Mucosa of rectum (tissue), 2 donors: ENCODE data around the gene TTC7B.

Source experiments
- H3K27ac ChIP-seq, 2 donors: one replicate each; pipeline ENCODE4 v1.7.0; 2013; ENCODE audit warnings: inconsistent platforms in 2 of 2, low read depth in 2 of 2, low read length in 2 of 2
- H3K27me3 ChIP-seq, 2 donors: one replicate each; pipeline ENCODE4 v1.7.0; 2013; ENCODE audit warnings: low read length in 2 of 2; ENCODE audit not compliant: control insufficient read depth in 2 of 2, insufficient read depth in 2 of 2
- H3K36me3 ChIP-seq, 2 donors: one replicate each; pipeline ENCODE4 v1.7.0; 2013; ENCODE audit warnings: low read length in 2 of 2; ENCODE audit not compliant: control insufficient read depth in 2 of 2, insufficient read depth in 2 of 2
- H3K4me1 ChIP-seq, 2 donors: one replicate each; pipeline ENCODE4 v1.7.0; 2013; ENCODE audit warnings: low read length in 2 of 2, mild to moderate bottlenecking in 1 of 2; ENCODE audit not compliant: control insufficient read depth in 2 of 2, insufficient read depth in 2 of 2
- H3K4me3 ChIP-seq, 2 donors: one replicate each; pipeline ENCODE4 v1.7.0; 2013; ENCODE audit warnings: low read length in 2 of 2
- H3K9ac ChIP-seq, 2 donors: one replicate each; pipeline ENCODE4 v1.7.0; 2013; ENCODE audit warnings: low read length in 2 of 2, low read depth in 1 of 2, mild to moderate bottlenecking in 1 of 2
- H3K9me3 ChIP-seq, 2 donors: one replicate each; pipeline ENCODE4 v1.7.0; 2013; ENCODE audit warnings: low read length in 2 of 2; ENCODE audit not compliant: control insufficient read depth in 2 of 2
- donor health status: healthy.
- donor health status: Normal muscosa, but diverticular disease.

TTC7B gene

DNA sequence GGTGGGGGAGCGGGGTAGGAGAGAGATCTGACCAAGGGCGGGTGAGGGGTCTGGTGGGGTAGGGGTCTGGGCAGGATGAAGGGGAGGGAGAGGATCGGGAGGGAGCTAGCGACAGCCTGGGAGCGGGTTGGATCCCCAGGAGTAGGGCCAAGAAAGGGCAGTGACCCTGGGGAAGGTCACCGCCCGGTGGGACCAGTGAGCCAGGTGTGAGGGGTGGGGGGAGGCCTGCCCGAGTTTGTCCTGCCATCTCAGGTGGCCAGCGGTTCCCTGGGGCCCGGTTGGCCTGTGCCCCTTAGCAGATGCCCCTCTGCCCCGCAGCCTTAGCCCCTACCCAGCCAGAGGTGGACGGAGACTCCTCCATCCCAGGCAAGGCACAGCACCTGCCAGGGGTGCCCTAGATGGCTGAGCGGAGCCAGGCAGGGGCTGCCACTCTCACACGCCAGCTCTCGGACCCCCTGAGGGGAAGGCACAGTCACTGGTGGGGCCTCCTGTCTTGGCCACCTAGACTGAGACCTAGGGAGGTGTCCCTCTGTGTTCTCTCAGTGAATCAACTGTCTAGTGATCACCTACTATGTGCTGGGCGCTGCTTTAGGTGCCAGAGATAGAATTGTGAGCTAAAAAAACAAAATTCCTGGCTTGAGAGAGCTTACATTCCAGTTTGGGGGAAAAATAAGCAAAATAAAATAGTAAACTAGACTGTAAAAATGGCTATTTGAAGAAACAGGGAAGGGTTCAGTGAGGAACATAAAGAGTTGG, 629 bp upstream of the TTC7B start:
- peaks cover 0 to 3% of the 10 kb centered on the region in 2 donors for H3K4me1 ChIP-seq
- no peak overlapping the region for H3K4me3 ChIP-seq
- no peak overlapping the region for H3K27ac ChIP-seq
- H3K27me3 ChIP-seq, result peaks cover 4 to 5% of the 10 kb centered on the region in 2 donors
- H3K36me3 ChIP-seq, result no peaks in the 10 kb centered on the region
- no peaks in the 10 kb centered on the region for H3K9me3 ChIP-seq
- no peak overlapping the region for H3K9ac ChIP-seq

DNA sequence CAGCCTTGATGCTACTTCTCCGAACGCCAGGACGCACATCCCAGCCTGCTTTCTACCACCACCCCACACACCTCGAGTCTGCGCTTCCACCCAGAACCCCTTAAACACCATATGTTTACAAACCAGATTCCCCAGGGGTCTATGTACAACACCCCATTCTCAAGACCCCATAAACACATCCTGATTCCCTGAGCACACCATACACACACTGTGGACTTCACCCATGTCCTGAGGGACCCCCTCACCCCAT, 733 bp downstream of the TTC7B start:
- no peak overlapping the region for H3K27ac ChIP-seq
- H3K4me1 ChIP-seq, result peaks cover 0 to 3% of the 10 kb centered on the region in 2 donors
- H3K9ac ChIP-seq, result peak overlapping the region; percentile 8 to 60

DNA sequence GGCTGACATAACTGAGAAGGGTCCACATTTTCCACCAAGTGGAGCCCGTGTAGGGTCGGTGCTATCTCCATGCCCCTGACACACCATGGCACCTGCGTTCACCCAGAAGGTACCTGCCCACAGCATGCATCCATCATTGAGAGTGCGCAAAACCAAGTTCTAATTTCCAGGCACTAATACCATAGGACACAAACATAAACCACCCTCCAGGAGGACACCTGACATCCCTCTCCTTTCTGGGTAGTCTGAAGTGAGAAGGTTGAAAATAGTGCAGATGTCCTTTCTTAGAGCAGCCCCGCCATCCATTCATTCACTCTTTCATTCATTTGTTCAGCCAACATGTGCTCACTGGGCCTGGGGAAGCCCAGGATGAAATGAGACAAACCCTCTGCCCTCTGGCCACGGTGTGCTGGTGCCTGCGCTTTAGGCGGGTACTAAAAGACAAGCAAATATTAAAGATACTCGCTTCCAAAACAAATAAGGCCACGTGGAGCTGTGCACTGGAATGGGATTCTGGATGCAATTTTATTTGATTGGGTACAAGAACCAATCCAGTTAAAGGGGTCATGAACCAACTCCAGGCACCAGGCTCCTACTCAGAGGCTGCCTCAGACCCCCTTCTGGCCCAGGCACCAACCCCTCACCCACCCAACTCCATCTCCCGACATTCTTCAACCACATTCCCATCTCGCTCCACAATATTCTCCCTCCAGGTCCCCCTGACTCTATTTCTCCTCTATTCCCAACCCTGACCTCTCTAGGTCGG, 1.2 kb downstream of the TTC7B start:
- H3K27ac ChIP-seq, result no peak overlapping the region
- H3K9me3 ChIP-seq, result no peaks in the 10 kb centered on the region
- H3K4me1 ChIP-seq, result peaks cover 0 to 3% of the 10 kb centered on the region in 2 donors
- H3K36me3 ChIP-seq, result no peaks in the 10 kb centered on the region
- peaks cover 4 to 5% of the 10 kb centered on the region in 2 donors for H3K27me3 ChIP-seq
- peak overlapping the region; percentile 8 to 60 for H3K9ac ChIP-seq
- peak overlapping the region; percentile 47 to 70 for H3K4me3 ChIP-seq

More for the DNA sequence above, 733 bp downstream of the TTC7B start:
- Histone ChIP-seq H3K27me3 (peaks cover 4 to 5% of the 10 kb centered on the region in 2 donors), H3K4me3 (peak overlapping the region; percentile 47 to 70), H3K9me3 (no peaks in the 10 kb centered on the region), H3K36me3 (no peaks in the 10 kb centered on the region)

DNA sequence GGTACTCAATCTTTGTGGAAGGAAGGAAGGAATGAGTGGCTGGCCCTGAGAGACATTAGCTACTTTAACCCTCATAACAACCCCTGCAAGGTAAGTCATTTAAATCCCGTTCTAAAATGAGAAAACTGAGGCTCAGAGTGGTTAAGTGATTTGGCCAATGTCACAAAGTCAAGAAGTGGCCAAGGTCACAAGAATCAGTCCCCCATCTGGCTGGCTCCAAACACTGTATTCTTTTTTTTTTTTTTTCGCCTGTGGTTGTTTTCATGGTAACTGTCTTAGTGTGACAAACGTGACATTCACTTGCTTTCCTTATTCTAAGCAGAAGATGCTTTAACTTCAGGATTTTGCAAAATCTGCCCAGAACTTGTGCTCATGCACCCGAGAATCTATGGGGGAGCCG, 2.8 kb downstream of the TTC7B start:
- peaks cover 0 to 3% of the 10 kb centered on the region in 2 donors for H3K4me1 ChIP-seq
- H3K9ac ChIP-seq, result no peak overlapping the region
- no peaks in the 10 kb centered on the region for H3K36me3 ChIP-seq
- no peak overlapping the region for H3K4me3 ChIP-seq
- H3K27me3 ChIP-seq, result peaks cover 4 to 5% of the 10 kb centered on the region in 2 donors
- H3K9me3 ChIP-seq, result no peaks in the 10 kb centered on the region
- H3K27ac ChIP-seq, result no peak overlapping the region

DNA sequence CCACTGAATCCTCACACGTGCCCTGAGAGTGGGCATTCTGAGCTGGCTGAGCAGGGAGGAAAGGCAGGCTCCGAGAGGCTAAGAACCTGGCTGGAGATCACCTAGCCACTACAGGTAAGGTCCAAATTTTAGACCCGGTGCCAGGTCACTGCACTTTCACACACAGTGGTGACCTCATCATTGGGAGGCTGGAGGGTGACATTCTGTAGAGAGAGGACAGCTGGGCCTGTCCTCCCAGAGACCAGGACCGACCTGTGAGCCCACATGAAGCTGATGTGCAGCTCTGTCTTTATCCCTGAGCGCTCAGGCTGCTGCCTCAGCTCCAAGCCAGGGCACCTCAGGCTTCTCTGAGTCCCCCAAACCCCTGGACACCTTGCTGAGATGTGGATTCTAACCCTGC, 4.1 kb downstream of the TTC7B start:
- H3K9ac ChIP-seq, result no peak overlapping the region
- peaks cover 4 to 5% of the 10 kb centered on the region in 2 donors for H3K27me3 ChIP-seq
- H3K4me1 ChIP-seq, result peaks cover 0 to 3% of the 10 kb centered on the region in 2 donors
- no peak overlapping the region for H3K4me3 ChIP-seq
- no peak overlapping the region for H3K27ac ChIP-seq
- no peaks in the 10 kb centered on the region for H3K9me3 ChIP-seq
- H3K36me3 ChIP-seq, result no peaks in the 10 kb centered on the region

DNA sequence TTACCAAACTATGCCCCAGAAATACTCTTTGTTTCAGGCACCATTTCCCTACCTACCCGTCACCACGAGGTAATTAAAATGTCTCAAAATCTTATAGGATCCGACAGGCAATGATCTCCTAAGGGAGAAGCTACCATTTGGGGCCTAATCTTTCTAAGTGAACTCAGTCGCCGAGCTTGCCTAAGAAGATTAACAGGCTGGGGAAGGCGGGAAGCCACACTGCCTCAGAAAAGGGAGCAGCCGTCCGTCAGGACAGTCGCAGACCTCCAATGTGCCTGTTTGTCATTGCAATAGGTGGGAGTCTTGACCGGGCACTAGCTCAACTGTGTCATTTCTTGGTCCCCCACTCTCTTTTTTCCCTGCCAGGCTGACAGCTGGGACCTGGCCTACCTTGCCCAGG, 4.6 kb downstream of the TTC7B start:
- no peak overlapping the region for H3K9ac ChIP-seq

DNA sequence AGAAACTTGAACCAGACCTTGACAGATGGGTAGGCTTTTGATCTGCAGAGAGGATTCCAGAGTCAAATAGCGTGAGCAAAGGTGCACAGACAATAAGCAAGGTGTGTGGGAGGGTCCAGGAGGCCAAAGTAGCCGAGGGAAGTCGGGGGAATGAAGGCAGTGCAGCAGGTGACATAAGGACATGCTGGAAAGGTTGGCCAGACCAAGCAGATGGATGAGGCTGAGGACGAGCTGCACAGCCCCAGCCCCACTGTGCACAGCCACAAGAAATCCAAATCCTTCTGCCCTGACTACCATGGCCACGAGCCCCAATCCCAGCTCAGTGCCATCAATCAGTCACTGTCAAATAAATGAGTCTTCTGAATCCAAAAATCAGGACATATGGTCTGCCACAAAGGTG, 5.4 kb downstream of the TTC7B start:
- no peak overlapping the region for H3K27ac ChIP-seq
- no peaks in the 10 kb centered on the region for H3K9me3 ChIP-seq
- no peak overlapping the region for H3K4me3 ChIP-seq
- no peak overlapping the region for H3K9ac ChIP-seq
- peaks cover 0 to 3% of the 10 kb centered on the region in 2 donors for H3K4me1 ChIP-seq
- H3K27me3 ChIP-seq, result peaks cover 4 to 5% of the 10 kb centered on the region in 2 donors
- H3K36me3 ChIP-seq, result no peaks in the 10 kb centered on the region

More for the DNA sequence above, 4.6 kb downstream of the TTC7B start:
- Histone ChIP-seq H3K36me3 (no peaks in the 10 kb centered on the region), H3K4me1 (peaks cover 0 to 3% of the 10 kb centered on the region in 2 donors), H3K9me3 (no peaks in the 10 kb centered on the region), H3K27ac (no peak overlapping the region), H3K4me3 (no peak overlapping the region), H3K27me3 (peaks cover 4 to 5% of the 10 kb centered on the region in 2 donors)

DNA sequence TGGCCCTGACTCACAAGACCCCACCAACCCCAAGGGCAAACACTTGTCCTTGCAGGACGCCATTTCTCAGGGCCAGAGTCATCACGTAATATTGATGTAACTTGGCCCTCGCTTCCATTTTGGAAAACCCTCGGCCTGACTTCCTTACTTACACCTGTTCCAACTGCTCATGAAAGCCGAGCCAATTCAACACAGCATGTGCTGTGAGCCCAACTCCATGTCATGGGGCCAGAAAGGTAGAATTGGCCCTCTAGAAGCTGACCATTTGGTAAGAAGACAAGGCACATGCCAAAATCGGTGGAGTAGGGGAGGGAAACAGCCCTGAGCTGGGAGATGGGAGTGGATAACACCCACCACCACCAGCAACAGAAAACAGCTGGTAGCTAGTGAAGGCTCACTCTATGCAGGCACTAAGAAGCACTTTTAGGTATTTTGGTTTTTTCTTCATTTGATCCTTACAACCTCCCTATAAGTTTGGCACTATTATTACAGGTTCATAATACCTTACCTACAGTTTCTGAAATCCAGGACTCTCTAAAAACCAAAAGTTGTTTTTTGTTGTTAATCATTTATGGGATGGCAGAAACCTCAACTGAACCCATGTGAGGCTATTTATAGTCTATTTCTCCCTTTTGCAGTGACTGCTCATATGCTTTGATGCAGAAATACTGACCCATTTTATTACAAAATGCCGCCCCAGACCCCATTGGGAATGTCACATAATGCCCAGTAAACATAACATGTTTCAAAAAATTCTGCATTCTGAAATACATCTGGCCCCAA, 6.5 kb downstream of the TTC7B start:
- Histone ChIP-seq H3K4me3 (no peak overlapping the region), H3K27ac (no peak overlapping the region), H3K4me1 (peaks cover 0 to 3% of the 10 kb centered on the region in 2 donors), H3K9me3 (no peaks in the 10 kb centered on the region), H3K9ac (no peak overlapping the region), H3K27me3 (peaks cover 0 to 2% of the 10 kb centered on the region in 2 donors), H3K36me3 (no peaks in the 10 kb centered on the region)

DNA sequence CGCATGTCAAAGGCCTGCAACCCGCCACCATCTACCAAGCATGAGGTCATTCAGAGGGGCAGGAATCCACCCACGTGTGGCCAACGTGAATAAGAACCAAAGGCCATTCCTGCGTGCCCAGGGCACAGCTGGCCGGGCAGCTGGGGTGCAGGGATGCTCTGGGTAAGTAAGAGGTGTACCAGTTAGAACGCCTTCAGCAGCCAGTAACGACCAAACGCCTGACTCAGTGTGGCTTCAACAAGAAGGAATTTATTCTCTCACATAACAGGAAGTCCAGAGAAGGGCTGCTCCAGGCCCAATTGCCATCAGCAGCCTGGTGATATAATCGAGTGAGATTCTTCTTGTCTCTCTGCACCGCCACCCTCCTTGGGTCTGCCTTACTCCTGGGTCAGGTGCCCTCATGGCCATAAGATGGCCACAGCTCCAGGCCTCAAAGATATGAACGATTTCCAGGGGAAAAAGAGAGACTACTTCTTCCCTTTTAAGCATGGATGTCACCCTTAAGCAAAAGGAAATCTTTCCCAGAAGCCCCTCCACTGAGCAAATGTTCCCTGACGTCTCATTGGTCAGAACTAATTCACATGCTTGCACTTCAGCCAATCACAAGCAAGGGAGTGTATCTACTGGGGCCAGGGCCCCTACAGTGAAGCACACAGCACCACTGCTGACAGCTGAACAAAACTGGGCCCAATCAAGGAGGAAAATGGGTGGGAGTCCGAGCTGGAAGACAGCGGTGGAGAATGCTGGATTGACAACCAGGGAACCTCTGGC, 7.3 kb downstream of the TTC7B start:
- Histone ChIP-seq H3K36me3 (no peaks in the 10 kb centered on the region), H3K27ac (no peak overlapping the region), H3K4me1 (no peaks in the 10 kb centered on the region), H3K9me3 (no peaks in the 10 kb centered on the region), H3K4me3 (no peak overlapping the region), H3K9ac (no peak overlapping the region), H3K27me3 (no peaks in the 10 kb centered on the region)
